ENCODE data around the gene AP4E1.
"Not testable (repeated sequence)": the region's sequence is repeated elsewhere in the genome, so short reads cannot be mapped to it uniquely, and the experiment has no call there.

AP4E1 gene

DNA sequence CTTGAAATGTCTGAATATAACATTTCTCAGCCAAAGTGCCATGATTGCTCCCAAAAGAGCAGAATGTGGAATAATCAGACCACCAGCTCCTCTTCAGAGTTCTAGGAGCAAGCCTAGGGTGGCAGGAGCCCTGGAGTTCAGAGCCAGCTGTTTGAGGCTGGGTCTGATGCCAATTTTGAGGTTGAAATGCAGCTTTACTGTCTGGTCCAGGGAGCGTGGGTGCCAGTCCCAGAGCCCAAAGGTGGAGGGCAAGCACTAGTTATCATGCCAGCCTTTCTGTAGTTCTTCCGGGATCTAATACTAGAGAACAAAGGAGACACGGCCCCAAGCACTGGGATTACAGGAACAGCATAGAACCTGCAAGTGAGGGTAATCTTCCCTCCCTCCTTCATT, 117.0 kb downstream of the AP4E1 start:
- no peak for DNase-seq

GRCh38 chr15:51030649-51031316, 122.3 kb downstream of the AP4E1 start:
- DNase-seq = peak; percentile 67

DNA sequence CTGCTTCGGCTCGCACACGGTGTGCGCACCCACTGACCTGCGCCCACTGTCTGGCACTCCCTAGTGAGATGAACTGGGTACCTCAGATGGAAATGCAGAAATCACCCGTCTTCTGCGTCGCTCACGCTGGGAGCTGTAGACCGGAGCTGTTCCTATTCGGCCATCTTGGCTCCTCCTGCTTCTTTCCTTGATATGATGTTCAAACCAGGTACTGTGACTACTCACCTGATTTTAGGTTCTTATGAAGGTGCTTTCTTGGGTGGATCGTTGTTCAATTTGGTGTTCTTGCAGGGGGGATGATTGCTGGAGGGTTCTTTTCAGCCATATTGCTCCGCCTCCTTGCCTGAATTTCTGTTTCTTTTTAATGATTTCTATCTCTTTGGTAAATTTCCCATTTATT, 129.0 kb downstream of the AP4E1 start:
- not testable (repeated sequence) for DNase-seq

DNA sequence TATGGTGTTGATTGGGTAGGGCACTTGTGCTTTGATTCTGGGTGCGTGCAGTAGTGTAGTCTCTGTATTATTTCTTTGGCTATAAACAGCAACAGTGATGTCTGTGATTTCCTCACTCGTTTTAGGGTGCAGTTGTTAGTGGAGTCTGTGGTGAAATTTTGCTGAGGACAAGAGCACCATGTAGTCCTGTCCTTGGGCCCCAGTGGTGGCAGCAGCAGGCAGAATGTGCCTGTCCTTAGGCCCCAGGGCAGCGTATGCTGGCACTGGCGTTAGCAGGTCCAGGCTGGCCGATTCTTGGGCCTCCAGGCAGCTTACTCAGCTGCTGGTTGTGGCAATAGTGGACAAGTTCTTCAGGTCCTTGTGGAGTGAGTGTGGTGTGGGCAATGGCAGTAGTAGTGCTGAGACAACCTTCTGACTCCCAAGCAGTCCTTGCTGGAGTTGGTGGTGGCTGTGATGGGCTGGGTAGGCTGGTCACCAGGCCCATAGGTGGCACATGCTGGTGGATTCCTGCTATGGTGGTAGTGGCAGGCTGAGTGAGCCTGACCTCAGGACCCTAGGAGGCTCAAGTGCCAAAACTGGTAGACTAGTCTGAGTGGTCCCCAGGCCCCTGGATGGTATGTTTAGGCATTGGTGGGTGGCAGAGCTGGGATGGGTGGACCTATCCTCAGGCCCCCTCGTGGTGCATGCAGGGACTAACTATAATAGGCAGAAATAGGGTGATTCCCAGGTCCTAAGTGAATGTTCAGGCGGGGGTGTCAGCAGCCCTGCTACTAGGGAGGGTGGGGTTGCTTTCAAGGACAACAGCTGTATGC, 129.9 kb downstream of the AP4E1 start:
- DNase-seq = no peak

GRCh38 chr15:51038974-51039319, 130.5 kb downstream of the AP4E1 start:
- DNase-seq = no peak

GRCh38 chr15:51044037-51044727, 135.7 kb downstream of the AP4E1 start:
- DNase-seq = no peak

- no peak for DNase-seq
These were observed 137.5 kb downstream of the AP4E1 start for GRCh38 chr15:51046016-51046415.

DNA sequence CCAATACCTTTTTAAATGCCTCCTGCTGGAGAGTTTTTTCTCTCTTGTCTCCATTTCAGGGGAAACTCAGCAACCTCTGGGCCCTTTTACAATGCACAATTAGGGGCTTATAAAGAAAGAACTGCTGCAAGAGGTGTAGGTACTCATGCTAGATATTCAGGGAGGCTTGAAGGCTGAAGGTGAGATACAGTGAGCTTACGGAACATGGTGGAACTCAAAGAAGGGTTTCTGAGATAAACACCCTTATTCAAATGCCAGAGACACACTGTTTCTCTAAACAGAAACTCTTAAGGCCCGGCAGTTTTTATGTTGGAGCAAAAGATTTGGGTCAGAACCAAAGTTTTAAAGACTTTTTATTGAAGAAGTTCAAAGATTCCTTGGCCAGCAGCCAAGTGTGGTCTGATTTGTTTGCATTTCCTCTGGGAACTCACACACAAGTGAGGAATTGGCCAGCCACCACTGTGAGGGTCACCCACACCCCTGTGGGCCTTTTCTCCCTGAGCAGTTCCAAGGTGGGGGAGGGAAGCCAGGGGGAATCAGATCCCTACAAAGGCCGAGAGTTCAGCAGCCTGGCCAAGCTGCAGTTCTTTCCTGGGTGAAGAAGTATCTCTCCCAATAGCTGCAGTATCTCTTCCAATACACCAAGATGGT, 138.4 kb downstream of the AP4E1 start:
- DNase-seq = peak; percentile 41

DNA sequence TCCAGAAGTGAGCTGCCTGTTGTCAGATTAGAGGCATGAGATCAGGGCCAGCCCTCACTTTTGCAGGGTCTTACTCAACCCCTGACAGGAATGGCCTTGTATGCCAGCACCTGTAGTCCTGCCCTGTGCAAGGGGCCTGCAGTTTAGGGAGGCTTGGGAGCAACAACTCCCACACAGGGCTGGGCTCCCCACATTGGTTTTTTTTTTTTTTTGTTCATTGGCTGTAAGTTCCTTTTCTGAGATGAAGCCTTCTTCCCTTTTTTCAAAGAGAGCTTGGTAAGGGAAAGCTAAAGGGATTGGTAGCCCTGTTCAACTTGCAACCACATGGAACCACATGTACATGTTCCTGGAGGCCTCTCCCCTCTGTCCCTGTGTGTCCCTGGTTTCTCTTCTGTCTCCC, 139.8 kb downstream of the AP4E1 start:
- DNase-seq = no peak

GRCh38 chr15:51049081-51049480, 140.6 kb downstream of the AP4E1 start:
- DNase-seq = no peak

DNA sequence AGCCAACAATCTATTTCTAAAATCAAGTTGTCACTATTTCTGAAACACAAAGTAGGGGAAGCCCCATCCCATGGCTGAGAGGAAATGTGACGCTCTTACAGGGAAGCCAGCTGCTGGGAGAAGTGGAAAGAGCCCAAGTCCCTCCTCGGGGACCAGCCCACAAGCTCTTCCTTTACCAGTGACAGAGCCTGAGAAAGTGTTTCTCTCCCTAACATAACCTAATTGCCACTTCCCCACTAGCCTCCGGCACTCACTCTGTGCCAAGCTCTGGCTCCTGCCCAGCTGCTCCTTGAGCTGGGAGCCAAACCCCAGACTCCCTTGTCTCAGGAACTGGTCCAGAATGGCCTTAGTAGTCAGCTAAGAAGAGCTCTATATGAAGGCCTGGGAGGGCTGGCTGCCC, 143.3 kb downstream of the AP4E1 start:
- no peak for DNase-seq

DNA sequence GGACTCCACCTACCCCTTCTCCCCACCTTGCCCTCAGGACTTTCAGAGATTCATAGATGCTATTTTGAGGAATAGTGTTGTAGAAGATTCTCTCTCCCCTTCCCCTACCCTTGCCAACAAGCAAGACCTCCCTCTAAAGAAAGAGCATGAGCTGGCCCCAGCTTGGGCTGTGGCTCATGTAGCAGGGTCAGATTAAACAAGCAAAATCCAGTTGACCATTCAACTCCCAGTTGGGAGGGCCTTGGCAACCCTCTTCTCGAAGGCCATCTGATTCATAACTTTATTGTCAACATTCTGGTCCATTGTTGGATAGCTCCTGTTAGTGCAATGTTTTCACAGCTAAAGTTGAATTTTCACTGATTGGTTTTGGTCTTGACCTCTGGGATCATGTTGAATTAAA, 145.1 kb downstream of the AP4E1 start:
- no peak for DNase-seq

DNA sequence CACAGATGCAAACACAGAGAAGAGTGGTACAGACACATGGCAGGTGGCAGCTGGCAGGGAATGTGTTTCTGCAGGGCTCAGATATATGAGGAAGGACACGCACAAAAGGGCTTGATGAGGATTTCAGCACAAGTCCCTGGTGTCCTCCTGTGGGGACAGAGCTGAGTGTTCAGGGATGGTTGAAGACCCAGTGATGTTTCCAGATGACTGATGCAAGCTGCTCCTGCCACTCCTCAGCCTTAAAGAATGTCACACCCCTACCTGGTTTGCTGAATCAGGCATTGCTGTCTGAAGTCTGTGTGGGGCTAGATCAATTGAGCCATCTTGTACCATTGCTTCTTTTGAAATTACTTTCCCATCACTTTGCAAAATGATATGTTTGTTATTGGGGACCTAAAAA, 146.1 kb downstream of the AP4E1 start:
- no peak for DNase-seq
